ENCODE data around the gene NUP93. TPM values are rescaled to one million over a fixed set of nuclear protein-coding genes. Genes with fewer than 3 reads are reported as not detected.

Gene NUP93
- total and polyA plus RNA-seq, 9 of the 15 experiments (the other 6 are each of a cell fraction or from before 2014, with no cell fraction given) = 92.0 to 162 (median 121) TPM

DNA sequence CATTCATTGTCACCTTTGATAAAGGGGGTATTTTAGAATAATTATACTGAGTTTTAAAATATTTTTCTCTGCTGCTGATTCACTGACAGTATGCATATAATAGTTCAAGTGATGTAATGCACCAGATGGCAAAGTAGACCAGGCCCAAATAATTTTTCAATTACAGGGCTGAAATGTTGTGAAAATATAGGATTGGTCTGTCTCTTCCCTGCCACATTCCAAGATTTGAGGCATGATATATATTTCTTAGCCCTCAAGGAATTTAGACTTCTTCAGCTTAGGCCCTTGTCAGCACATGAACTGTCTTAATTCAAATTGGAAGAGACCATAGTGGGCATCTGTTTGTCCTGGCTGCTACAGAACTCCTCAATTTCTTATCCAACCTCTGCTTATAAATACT is 95.9 kb downstream of the NUP93 start (continued):
- no peak for TF ChIP-seq ZNF766 (CRISPR knock-in tag; conservative IDR thresholded peaks at IDR 0.05)
- no peak for TF ChIP-seq SIN3A (IDR thresholded peaks at IDR 0.05; ENCODE audit: borderline replicate concordance in 2 of 2, control insufficient read depth in 1 of 2, low read depth in 2 of 2, low read length in 2 of 2)

DNA sequence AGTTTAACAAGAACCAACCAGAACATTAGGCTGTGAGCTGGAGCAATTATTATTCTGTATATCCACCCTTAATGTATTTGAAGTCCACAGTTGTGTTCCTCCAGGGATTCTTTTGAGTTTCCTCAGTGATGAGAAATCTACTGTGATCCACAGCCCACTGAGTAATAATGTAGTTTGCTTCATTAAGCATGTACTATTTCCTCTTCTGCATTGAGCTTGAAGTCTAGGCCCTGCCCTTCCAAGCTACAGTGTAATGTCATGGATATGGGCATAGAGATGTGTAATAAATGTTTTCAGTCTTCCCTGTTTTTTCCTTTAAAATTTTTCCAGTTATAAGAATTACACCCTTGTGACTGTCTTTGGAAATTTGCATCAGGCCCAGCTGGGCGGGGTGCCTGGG is 98.7 kb downstream of the NUP93 start:
- WGBS (ENCODE audit: insufficient coverage, low coverage, missing lambda C conversion rate) = 94% methylated on average over 1 of the region's 1 CpG
- H2AFZ ChIP-seq (ENCODE audit: low read depth, low read length) = no peak overlapping the region
- H3K27me3 ChIP-seq (ENCODE audit: control insufficient read depth in 2 of 2, insufficient read depth in 2 of 2, low read length in 2 of 2) = no peaks in the 10 kb centered on the region
- no peaks in the 10 kb centered on the region for H3K79me2 ChIP-seq (ENCODE audit: control insufficient read depth, insufficient read depth, low read length)
- no peak for TF ChIP-seq JUN (IDR thresholded peaks at IDR 0.05; ENCODE audit: borderline replicate concordance, low read depth, low read length)
- TF ChIP-seq JUN (CRISPR knock-in tag; IDR thresholded peaks at IDR 0.05; ENCODE audit: borderline replicate concordance) = no peak
- TF ChIP-seq NCOA2 (IDR thresholded peaks at IDR 0.05; ENCODE audit: partially characterized antibody in 2 of 2) = no peak
- TF ChIP-seq MCM2 (IDR thresholded peaks at IDR 0.05; ENCODE audit: low read depth) = no peak
- no peak for TF ChIP-seq CHD4 (IDR thresholded peaks at IDR 0.05; ENCODE audit: insufficient read depth, insufficient replicate concordance, low read depth, low read length, poor library complexity, severe bottlenecking)
- no peak for TF ChIP-seq ZNF644 (tag; IDR thresholded peaks at IDR 0.05; ENCODE audit: low read depth)
- TF ChIP-seq, protein P1, sequence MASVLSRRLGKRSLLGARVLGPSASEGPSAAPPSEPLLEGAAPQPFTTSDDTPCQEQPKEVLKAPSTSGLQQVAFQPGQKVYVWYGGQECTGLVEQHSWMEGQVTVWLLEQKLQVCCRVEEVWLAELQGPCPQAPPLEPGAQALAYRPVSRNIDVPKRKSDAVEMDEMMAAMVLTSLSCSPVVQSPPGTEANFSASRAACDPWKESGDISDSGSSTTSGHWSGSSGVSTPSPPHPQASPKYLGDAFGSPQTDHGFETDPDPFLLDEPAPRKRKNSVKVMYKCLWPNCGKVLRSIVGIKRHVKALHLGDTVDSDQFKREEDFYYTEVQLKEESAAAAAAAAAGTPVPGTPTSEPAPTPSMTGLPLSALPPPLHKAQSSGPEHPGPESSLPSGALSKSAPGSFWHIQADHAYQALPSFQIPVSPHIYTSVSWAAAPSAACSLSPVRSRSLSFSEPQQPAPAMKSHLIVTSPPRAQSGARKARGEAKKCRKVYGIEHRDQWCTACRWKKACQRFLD (CRISPR knock-in tag; IDR thresholded peaks at IDR 0.05) = no peak
- TF ChIP-seq RFX7 (CRISPR knock-in tag; IDR thresholded peaks at IDR 0.05) = no peak
- TF ChIP-seq, protein P2, sequence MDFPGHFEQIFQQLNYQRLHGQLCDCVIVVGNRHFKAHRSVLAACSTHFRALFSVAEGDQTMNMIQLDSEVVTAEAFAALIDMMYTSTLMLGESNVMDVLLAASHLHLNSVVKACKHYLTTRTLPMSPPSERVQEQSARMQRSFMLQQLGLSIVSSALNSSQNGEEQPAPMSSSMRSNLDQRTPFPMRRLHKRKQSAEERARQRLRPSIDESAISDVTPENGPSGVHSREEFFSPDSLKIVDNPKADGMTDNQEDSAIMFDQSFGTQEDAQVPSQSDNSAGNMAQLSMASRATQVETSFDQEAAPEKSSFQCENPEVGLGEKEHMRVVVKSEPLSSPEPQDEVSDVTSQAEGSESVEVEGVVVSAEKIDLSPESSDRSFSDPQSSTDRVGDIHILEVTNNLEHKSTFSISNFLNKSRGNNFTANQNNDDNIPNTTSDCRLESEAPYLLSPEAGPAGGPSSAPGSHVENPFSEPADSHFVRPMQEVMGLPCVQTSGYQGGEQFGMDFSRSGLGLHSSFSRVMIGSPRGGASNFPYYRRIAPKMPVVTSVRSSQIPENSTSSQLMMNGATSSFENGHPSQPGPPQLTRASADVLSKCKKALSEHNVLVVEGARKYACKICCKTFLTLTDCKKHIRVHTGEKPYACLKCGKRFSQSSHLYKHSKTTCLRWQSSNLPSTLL (IDR thresholded peaks at IDR 0.05) = no peak
- TF ChIP-seq NUFIP1 (IDR thresholded peaks at IDR 0.05; ENCODE audit: partially characterized antibody) = no peak
- no peak for TF ChIP-seq PHB (CRISPR knock-in tag; IDR thresholded peaks at IDR 0.05)
- no peak for TF ChIP-seq ZNF561 (CRISPR knock-in tag; conservative IDR thresholded peaks at IDR 0.05)
- no peak for TF ChIP-seq GATAD2A (IDR thresholded peaks at IDR 0.05)
- no peak for TF ChIP-seq ZKSCAN8 (CRISPR knock-in tag; IDR thresholded peaks at IDR 0.05)
- peaks cover 79% of the 10 kb centered on the region for H3K36me3 ChIP-seq (ENCODE audit: control insufficient read depth, insufficient read depth, low read length)
- no peaks in the 10 kb centered on the region for H3K4me1 ChIP-seq (replicated peaks in 1 of 2; ENCODE audit: control insufficient read depth in 2 of 2, insufficient read depth in 2 of 2, low read length in 2 of 2)
- no peak for ATAC-seq
- H4K20me1 ChIP-seq (replicated peaks; ENCODE audit: control insufficient read depth, insufficient read depth, low read length) = no peaks in the 10 kb centered on the region
- no peaks in the 10 kb centered on the region for H3K9me1 ChIP-seq (ENCODE audit: control insufficient read depth, insufficient read depth, low read length)
- no peak for DNase-seq (ENCODE audit: extremely low read depth in 1 of 4, low spot score in 3 of 4)
- no TSS peak for BruUV-seq (replicated peaks)
- H3K9me3 ChIP-seq (replicated peaks; ENCODE audit: control insufficient read depth, insufficient read depth, low read depth, low read length) = no peaks in the 10 kb centered on the region
- no peak overlapping the region for H3K9ac ChIP-seq (ENCODE audit: insufficient read depth in 1 of 2, low read depth in 2 of 2, low read length in 2 of 2)
- in situ Hi-C loops (cut with MboI) (no loop called here), intact Hi-C loops (cut with micrococcal nuclease) (no loop called here)
- ChIA-PET POLR2A (interaction anchor here (1.2 kb wide), 1 partner anchor 10 kb away, joined by 3 read pairs; no protein-coding TSS in a partner anchor), CTCF (ENCODE audit: low intra/inter-chr PET ratio) (no interaction called here)
- FAIRE-seq = no peak
- H3K27ac ChIP-seq (ENCODE audit: extremely low read depth, low read depth, low read length) = no peak overlapping the region
- no peak overlapping the region for H3K4me3 ChIP-seq
- H3K4me2 ChIP-seq (ENCODE audit: insufficient read depth, low read length) = no peak overlapping the region

Measured in K562 (cell line).